RCC 7860 (cell line): Measurements from ENCODE around the gene TNXB.
A peak's percentile ranks its signal among the peaks of the same experiment; 100 is the strongest.

Source experiments
- DNase-seq: peaks from one replicate; pipeline ENCODE4 v3.0.0-alpha.2; 2015; ENCODE audit warnings: low spot score
- FAIRE-seq: peaks from 2 replicates; lab custom pipeline; 2012; peaks lifted over from hg19 to GRCh38; lab: Jason Lieb, UNC

Gene TNXB, protein sequence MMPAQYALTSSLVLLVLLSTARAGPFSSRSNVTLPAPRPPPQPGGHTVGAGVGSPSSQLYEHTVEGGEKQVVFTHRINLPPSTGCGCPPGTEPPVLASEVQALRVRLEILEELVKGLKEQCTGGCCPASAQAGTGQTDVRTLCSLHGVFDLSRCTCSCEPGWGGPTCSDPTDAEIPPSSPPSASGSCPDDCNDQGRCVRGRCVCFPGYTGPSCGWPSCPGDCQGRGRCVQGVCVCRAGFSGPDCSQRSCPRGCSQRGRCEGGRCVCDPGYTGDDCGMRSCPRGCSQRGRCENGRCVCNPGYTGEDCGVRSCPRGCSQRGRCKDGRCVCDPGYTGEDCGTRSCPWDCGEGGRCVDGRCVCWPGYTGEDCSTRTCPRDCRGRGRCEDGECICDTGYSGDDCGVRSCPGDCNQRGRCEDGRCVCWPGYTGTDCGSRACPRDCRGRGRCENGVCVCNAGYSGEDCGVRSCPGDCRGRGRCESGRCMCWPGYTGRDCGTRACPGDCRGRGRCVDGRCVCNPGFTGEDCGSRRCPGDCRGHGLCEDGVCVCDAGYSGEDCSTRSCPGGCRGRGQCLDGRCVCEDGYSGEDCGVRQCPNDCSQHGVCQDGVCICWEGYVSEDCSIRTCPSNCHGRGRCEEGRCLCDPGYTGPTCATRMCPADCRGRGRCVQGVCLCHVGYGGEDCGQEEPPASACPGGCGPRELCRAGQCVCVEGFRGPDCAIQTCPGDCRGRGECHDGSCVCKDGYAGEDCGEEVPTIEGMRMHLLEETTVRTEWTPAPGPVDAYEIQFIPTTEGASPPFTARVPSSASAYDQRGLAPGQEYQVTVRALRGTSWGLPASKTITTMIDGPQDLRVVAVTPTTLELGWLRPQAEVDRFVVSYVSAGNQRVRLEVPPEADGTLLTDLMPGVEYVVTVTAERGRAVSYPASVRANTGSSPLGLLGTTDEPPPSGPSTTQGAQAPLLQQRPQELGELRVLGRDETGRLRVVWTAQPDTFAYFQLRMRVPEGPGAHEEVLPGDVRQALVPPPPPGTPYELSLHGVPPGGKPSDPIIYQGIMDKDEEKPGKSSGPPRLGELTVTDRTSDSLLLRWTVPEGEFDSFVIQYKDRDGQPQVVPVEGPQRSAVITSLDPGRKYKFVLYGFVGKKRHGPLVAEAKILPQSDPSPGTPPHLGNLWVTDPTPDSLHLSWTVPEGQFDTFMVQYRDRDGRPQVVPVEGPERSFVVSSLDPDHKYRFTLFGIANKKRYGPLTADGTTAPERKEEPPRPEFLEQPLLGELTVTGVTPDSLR (N-terminal part only)

DNA sequence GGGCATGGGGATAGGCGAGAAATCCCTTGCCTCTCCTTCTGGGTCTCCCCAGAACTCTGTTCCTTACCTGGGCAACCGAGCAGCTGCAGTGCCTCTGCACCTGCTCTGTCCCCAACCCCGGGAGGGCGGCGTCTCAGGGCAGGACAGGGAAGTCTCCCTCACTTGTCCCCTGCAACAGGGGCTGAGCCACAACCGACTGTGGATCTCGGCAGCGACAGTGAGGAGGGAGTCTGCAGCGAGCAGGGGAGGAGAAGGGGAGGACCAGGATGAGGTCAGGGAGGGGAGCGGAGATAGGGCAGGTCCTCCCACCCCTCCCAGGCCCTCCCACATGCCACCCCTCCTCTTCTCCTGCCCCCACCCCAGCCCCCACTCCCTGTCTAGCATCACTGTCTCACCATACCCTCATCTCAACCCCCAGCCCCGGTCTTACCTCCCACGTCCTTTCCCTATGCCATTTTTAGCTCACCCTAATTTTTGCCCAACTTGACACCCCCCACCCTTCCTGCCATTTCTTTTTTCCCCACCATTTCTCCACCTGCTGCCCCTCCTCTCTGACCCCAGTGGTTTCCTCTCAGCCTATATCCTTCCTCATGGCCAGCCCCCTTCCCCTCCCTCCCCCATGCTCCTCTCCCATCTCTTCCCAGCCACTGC lies at the start of gene TNXB:
Gene TNXB, minus strand, starts transcription at position 225 of the 651 bp plus-strand sequence. CDS start 11,140 bp downstream, outside the sequence.
- DNase-seq, result no peak
- FAIRE-seq, result no peak

GRCh38 chr6:32158052-32158451 lies 48.9 kb upstream of the TNXB start:
- no peak for FAIRE-seq
- DNase-seq, result no peak

GRCh38 chr6:32156891-32157290 lies 47.8 kb upstream of the TNXB start:
- FAIRE-seq, result no peak
- no peak for DNase-seq

GRCh38 chr6:32154514-32155161 lies 45.5 kb upstream of the TNXB start:
- FAIRE-seq (no peak), DNase-seq (peak; percentile 25)

DNA sequence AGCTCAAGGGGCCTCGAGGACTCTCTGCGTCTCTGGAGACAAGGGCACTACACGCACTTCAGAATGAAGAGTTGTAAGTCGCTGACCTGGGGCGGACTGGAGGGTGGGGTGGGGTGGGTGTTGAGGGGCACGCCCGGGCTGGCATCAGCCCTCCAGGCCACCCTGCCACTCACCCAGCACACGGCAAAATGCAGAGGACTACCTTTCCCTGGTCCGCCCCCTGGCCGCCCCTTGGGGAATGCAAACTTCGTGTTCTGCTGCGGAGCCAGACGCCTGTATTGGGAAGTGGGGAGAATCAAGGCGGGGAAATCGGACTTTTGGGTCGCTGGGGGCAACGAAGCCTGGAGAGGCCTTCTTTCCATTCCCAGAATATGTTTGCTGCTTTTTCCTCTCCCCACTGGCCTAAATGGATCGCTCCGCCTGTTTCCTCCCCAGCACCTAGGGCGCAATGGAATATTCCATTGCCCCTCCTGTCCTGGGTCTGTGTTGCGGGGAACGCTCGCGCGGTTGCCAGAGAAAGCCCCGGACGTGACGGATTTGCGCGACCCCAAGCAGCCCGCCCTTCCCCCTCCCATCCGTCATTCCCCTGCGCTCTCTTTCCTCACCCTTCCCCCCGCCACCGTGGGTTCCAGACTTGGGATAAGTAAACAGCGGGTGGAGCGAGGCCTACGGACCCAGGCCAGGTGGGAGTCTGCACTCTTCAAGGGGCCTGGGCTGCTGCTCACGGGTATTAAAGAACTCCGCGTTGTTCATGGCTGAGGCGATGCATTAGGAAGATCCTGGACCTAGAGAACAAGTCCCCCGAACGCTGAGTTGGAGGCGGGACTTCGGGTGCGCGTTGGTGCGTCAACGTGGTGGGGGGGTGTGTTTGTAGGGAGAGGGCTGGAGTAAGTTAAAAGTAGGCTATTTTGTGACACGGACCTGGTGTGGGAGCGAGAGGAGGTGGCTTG lies 44.7 kb upstream of the TNXB start, which contains the start of gene PPT2:
Gene PPT2, plus strand, starts transcription at position 578 of the 950 bp plus-strand sequence. CDS start 454 bp downstream, outside the sequence.
- FAIRE-seq, result no peak
- DNase-seq, result peak; percentile 67

GRCh38 chr6:32152769-32153563 lies 43.8 kb upstream of the TNXB start:
- no peak for DNase-seq
- FAIRE-seq, result no peak

- FAIRE-seq, result no peak
These were observed 43.0 kb upstream of the TNXB start, which contains the start of gene PRRT1 for GRCh38 chr6:32151863-32152768. Gene PRRT1 (minus strand): TSS chr6:32151939. CDS start chr6:32151827, 112 bp downstream.

DNA sequence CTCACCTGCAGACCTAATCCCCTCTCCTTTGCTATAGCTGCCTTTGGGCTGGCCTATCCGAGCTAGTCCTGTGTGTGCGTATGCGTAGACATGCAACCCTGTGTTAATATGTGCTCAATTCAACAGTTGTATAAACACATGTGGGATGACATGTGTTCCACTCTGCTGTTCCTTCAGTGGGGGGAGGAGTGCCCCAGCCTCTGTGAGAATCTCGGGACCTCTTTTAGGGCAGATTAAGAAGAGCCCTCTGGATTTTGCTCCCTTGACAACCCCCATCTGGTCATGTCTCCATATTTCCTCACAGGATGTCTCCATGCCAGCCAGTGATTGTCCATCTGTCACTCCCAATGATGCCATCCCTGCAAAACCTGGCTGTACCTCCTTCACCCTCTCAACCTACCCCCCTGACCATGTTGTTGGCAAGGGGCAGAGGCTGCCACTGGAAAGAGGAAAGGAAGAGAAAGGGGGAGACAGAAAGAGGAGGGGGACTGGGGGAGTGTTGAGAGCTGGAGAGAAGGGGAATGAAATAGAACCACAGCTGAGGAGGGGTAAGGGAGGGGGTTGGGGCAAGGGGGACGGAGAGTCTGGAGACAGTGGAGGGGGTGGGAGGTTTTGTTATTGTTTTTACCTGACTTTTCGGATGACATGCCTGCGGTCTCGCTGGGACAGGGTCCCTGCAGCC lies 42.2 kb upstream of the TNXB start:
- no peak for DNase-seq
- no peak for FAIRE-seq

More at GRCh38 chr6:32151863-32152768, 43.0 kb upstream of the TNXB start, which contains the start of gene PRRT1:
- no peak for DNase-seq

- DNase-seq (no peak), FAIRE-seq (no peak)
These were observed 41.1 kb upstream of the TNXB start for GRCh38 chr6:32149932-32150870.

- no peak for FAIRE-seq
These were observed 40.1 kb upstream of the TNXB start for GRCh38 chr6:32149092-32149755.

GRCh38 chr6:32148289-32149091 lies 39.4 kb upstream of the TNXB start:
- FAIRE-seq (no peak), DNase-seq (no peak)

More at GRCh38 chr6:32149092-32149755, 40.1 kb upstream of the TNXB start:
- DNase-seq, result no peak

GRCh38 chr6:32147401-32148132 lies 38.4 kb upstream of the TNXB start:
- FAIRE-seq (no peak), DNase-seq (no peak)

GRCh38 chr6:32146687-32147086 lies 37.5 kb upstream of the TNXB start:
- FAIRE-seq (no peak), DNase-seq (no peak)
